NCI-H524 (cell line): Measurements from ENCODE around the gene EIF4G1.

Source experiments
- DNase-seq, 2 experiments: peaks; one replicate each; lab custom pipeline; 2025; lab: John Stamatoyannopoulos, UW

Gene EIF4G1

GRCh38 chr3:184307915-184308314, 6.5 kb upstream of the EIF4G1 start:
- DNase-seq: no peak

GRCh38 chr3:184308744-184309143, 5.7 kb upstream of the EIF4G1 start:
- DNase-seq: no peak

- DNase-seq: no peak
Observed at GRCh38 chr3:184311633-184312032, 2.8 kb upstream of the EIF4G1 start.

- peak in 1 of 2 experiments; percentile 48 for DNase-seq
Observed at GRCh38 chr3:184314700-184315542, 515 bp downstream of the EIF4G1 start.

- no peak for DNase-seq
Observed at GRCh38 chr3:184315543-184315867, 1.1 kb downstream of the EIF4G1 start.

GRCh38 chr3:184315871-184316661, 1.7 kb downstream of the EIF4G1 start:
- no peak for DNase-seq

GRCh38 chr3:184316792-184317191, 2.4 kb downstream of the EIF4G1 start:
- DNase-seq: no peak

GRCh38 chr3:184317201-184317600, 2.8 kb downstream of the EIF4G1 start:
- DNase-seq: no peak

- DNase-seq: peak in 1 of 2 experiments; percentile 40
Observed at GRCh38 chr3:184320104-184320445, 5.7 kb downstream of the EIF4G1 start.

- DNase-seq: no peak
Observed at GRCh38 chr3:184321666-184322065, 7.3 kb downstream of the EIF4G1 start.

- DNase-seq: no peak
Observed at GRCh38 chr3:184322731-184323487, 8.5 kb downstream of the EIF4G1 start.

- no peak for DNase-seq
Observed at GRCh38 chr3:184323696-184324095, 9.3 kb downstream of the EIF4G1 start.

- DNase-seq: no peak
Observed at GRCh38 chr3:184325269-184325668, 10.9 kb downstream of the EIF4G1 start.

GRCh38 chr3:184325715-184326369, 11.4 kb downstream of the EIF4G1 start:
- DNase-seq: no peak

- DNase-seq: no peak
Observed at GRCh38 chr3:184327171-184327570, 12.8 kb downstream of the EIF4G1 start.

GRCh38 chr3:184328516-184328915, 14.1 kb downstream of the EIF4G1 start:
- no peak for DNase-seq

- no peak for DNase-seq
Observed at GRCh38 chr3:184332370-184333090, 18.1 kb downstream of the EIF4G1 start.

GRCh38 chr3:184333190-184333589, 18.8 kb downstream of the EIF4G1 start:
- no peak for DNase-seq

- DNase-seq: no peak
Observed at GRCh38 chr3:184333700-184334099, 19.3 kb downstream of the EIF4G1 start.

GRCh38 chr3:184334470-184335158, 20.2 kb downstream of the EIF4G1 start:
- no peak for DNase-seq

- no peak for DNase-seq
Observed at GRCh38 chr3:184335291-184335660, 20.9 kb downstream of the EIF4G1 start.
